Neural cell (in vitro differentiated cells): ENCODE results near the gene ZCCHC3. TPM values are rescaled to one million over a fixed set of nuclear protein-coding genes. Genes with fewer than 3 reads are reported as not detected.

Experiments
- H2AFZ ChIP-seq: fragments of 200-600, 300-800 bp; sonication (generic), shearing (Covaris generic); 2 replicates; pipeline ENCODE4 v1.6.0; 2014; ENCODE audit warnings: low read depth, mild to moderate bottlenecking, antibody characterized with exemption, low read length, moderate library complexity
- H3F3A ChIP-seq: fragments of 200-600 bp; shearing (Covaris generic); 2 replicates; pipeline ENCODE4 v1.6.1; 2016; ENCODE audit warnings: mild to moderate bottlenecking, moderate library complexity, mixed read lengths, antibody characterized with exemption, low read length; ENCODE audit not compliant: insufficient read depth, poor library complexity, severe bottlenecking
- H3K27ac ChIP-seq: fragments of 200-600, 300-800 bp; sonication (generic), shearing (Covaris generic); 2 replicates; pipeline ENCODE4 v1.5.1; 2014; ENCODE audit warnings: mild to moderate bottlenecking, low read length, moderate library complexity
- H3K27me3 ChIP-seq: fragments of 300-800, 200-600 bp; sonication (generic), shearing (Covaris generic); 2 replicates; pipeline ENCODE4 v1.6.0; 2014; ENCODE audit warnings: mild to moderate bottlenecking, low read depth, low read length, moderate library complexity; ENCODE audit not compliant: insufficient read depth
- H3K36me3 ChIP-seq: fragments of 300-800, 200-600 bp; sonication (generic), shearing (Covaris generic); 2 replicates; pipeline ENCODE4 v1.5.1; 2014; ENCODE audit warnings: mild to moderate bottlenecking, antibody characterized with exemption, low read length, moderate library complexity; ENCODE audit not compliant: insufficient read depth
- H3K4me2 ChIP-seq: fragments of 300-800, 200-600 bp; sonication (generic), shearing (Covaris generic); 2 replicates; pipeline ENCODE4 v1.6.0; 2014; ENCODE audit warnings: mild to moderate bottlenecking, low read length
- H3K4me3 ChIP-seq: fragments of 300-800, 200-600 bp; sonication (generic), shearing (Covaris generic); 2 replicates; pipeline ENCODE4 v1.5.1; 2014; ENCODE audit warnings: mild to moderate bottlenecking, low read length, moderate library complexity
- H3K79me2 ChIP-seq: fragments of 200-600 bp; shearing (Covaris generic); replicated peaks from 2 replicates; pipeline ENCODE4 v1.6.0; 2014; ENCODE audit warnings: mild to moderate bottlenecking, low read length, moderate library complexity; ENCODE audit not compliant: insufficient read depth
- H3K9ac ChIP-seq: fragments of 300-800, 200-600 bp; sonication (generic), shearing (Covaris generic); 2 replicates; pipeline ENCODE4 v1.6.1; 2016; ENCODE audit warnings: mild to moderate bottlenecking, low read length, mixed read lengths
- H3K9me2 ChIP-seq: fragments of 200-600 bp; shearing (Covaris generic); 2 replicates; pipeline ENCODE4 v1.6.1; 2016; ENCODE audit warnings: mild to moderate bottlenecking, low read length, mixed read lengths; ENCODE audit not compliant: insufficient read depth
- H3K9me3 ChIP-seq: fragments of 200-600, 300-800 bp; sonication (generic), shearing (Covaris generic); 2 replicates; pipeline ENCODE4 v1.6.1; 2016; ENCODE audit warnings: mild to moderate bottlenecking, mixed run types, low read length, moderate library complexity, mixed read lengths
- H4K20me1 ChIP-seq: fragments of 200-600 bp; shearing (Covaris generic); 2 replicates; pipeline ENCODE4 v1.6.1; 2016; ENCODE audit warnings: mild to moderate bottlenecking, mixed run types; ENCODE audit not compliant: insufficient read depth
- CTCF ChIP-seq: fragments of 450-650 bp; IDR thresholded peaks from 2 replicates; pipeline ENCODE4 v1.5.1; 2014; ENCODE audit warnings: antibody characterized with exemption, mild to moderate bottlenecking, moderate library complexity; ENCODE audit not compliant: poor library complexity, severe bottlenecking
- EP300 ChIP-seq: fragments of 450-650 bp; conservative IDR thresholded peaks from 2 replicates; pipeline ENCODE4 v1.6.1; 2014; ENCODE audit warnings: antibody characterized with exemption, mild to moderate bottlenecking, moderate library complexity; ENCODE audit not compliant: poor library complexity, severe bottlenecking
- EZH2 ChIP-seq: fragments of 200-600, 300-800 bp; shearing (Covaris generic), sonication (generic); IDR thresholded peaks from 2 replicates; pipeline ENCODE4 v1.6.1; 2014; ENCODE audit warnings: antibody characterized with exemption, low read length, borderline replicate concordance, mild to moderate bottlenecking; ENCODE audit not compliant: insufficient read depth, poor library complexity, severe bottlenecking
- MXI1 ChIP-seq: fragments of 450-650 bp; conservative IDR thresholded peaks from 2 replicates; pipeline ENCODE4 v1.6.1; 2014; ENCODE audit warnings: antibody characterized with exemption, mild to moderate bottlenecking; ENCODE audit not compliant: poor library complexity, severe bottlenecking
- POLR2AphosphoS5 ChIP-seq: IDR thresholded peaks from 2 replicates; pipeline ENCODE4 v1.6.1; 2012
- RAD21 ChIP-seq: fragments of 450-650 bp; conservative IDR thresholded peaks from 2 replicates; pipeline ENCODE4 v1.6.1; 2014; ENCODE audit warnings: antibody characterized with exemption, mild to moderate bottlenecking, moderate library complexity
- REST ChIP-seq: IDR thresholded peaks from 2 replicates; pipeline ENCODE4 v1.6.1; 2012; ENCODE audit warnings: borderline replicate concordance
- SMC3 ChIP-seq: fragments of 450-650 bp; conservative IDR thresholded peaks from 2 replicates; pipeline ENCODE4 v1.6.1; 2014; ENCODE audit warnings: antibody characterized with exemption, mild to moderate bottlenecking, moderate library complexity; ENCODE audit not compliant: poor library complexity
- TAF1 ChIP-seq: IDR thresholded peaks from 2 replicates; pipeline ENCODE4 v1.6.1; 2012; ENCODE audit warnings: low read depth
- polyA plus RNA-seq: library from polyadenylated mRNA; depleted of rRNA; stranded (reverse); fragments of >200 nt; gene quantifications from 2 replicates; pipeline ENCODE4 v1.2.3, GENCODE V29; 2014

ZCCHC3 gene
- polyA plus RNA-seq, 1 donor from 2014 or later, result 15.5 TPM

- Histone ChIP-seq H3K27me3 (no peaks in the 10 kb centered on the region), H3K27ac (peak overlapping the region; percentile 91), H4K20me1 (peaks cover 17% of the 10 kb centered on the region), H3K4me3 (peak overlapping the region; percentile 98), H2AFZ (no peak overlapping the region), H3K9ac (peak overlapping the region; percentile 94), H3K79me2 (peaks cover 17% of the 10 kb centered on the region), H3K9me3 (no peaks in the 10 kb centered on the region), H3K4me2 (peak overlapping the region; percentile 97), H3K9me2 (no peaks in the 10 kb centered on the region), H3K36me3 (no peaks in the 10 kb centered on the region), H3F3A (peaks cover 13% of the 10 kb centered on the region)
- TF ChIP-seq CTCF, result no peak
- no peak for TF ChIP-seq RAD21
- peak; percentile 84 for TF ChIP-seq MXI1
- TF ChIP-seq POLR2AphosphoS5, result peak; percentile 7
- peak; percentile 41 for TF ChIP-seq EP300
- no peak for TF ChIP-seq EZH2
- TF ChIP-seq REST, result no peak
- peak; percentile 31 for TF ChIP-seq TAF1
- TF ChIP-seq SMC3, result no peak
Measured at GRCh38 chr20:327186-328026, 30.0 kb downstream of the ZCCHC3 start.

GRCh38 chr20:328027-328974 is 30.9 kb downstream of the ZCCHC3 start:
- TF ChIP-seq POLR2AphosphoS5, result peak; percentile 1
- no peak for TF ChIP-seq SMC3
- Histone ChIP-seq H3K9me2 (no peaks in the 10 kb centered on the region), H2AFZ (no peak overlapping the region), H3K27me3 (no peaks in the 10 kb centered on the region), H3K9me3 (no peaks in the 10 kb centered on the region), H3K27ac (peak overlapping the region; percentile 91), H3K4me3 (peak overlapping the region; percentile 98), H3F3A (peaks cover 8% of the 10 kb centered on the region), H3K4me2 (peak overlapping the region; percentile 97), H3K9ac (peak overlapping the region; percentile 94), H4K20me1 (peaks cover 17% of the 10 kb centered on the region), H3K36me3 (no peaks in the 10 kb centered on the region), H3K79me2 (peaks cover 17% of the 10 kb centered on the region)
